HG03521 (cell line): ENCODE measurements around the gene DOHH.

ENCODE experiments used
- ATAC-seq: cut with Tn5 transposase; IDR thresholded peaks from one replicate; pipeline ENCODE4 v1.9.1; 2021; ENCODE audit warnings: mild to moderate bottlenecking, moderate library complexity; ENCODE audit not compliant: unreplicated experiment

The DOHH gene

DNA sequence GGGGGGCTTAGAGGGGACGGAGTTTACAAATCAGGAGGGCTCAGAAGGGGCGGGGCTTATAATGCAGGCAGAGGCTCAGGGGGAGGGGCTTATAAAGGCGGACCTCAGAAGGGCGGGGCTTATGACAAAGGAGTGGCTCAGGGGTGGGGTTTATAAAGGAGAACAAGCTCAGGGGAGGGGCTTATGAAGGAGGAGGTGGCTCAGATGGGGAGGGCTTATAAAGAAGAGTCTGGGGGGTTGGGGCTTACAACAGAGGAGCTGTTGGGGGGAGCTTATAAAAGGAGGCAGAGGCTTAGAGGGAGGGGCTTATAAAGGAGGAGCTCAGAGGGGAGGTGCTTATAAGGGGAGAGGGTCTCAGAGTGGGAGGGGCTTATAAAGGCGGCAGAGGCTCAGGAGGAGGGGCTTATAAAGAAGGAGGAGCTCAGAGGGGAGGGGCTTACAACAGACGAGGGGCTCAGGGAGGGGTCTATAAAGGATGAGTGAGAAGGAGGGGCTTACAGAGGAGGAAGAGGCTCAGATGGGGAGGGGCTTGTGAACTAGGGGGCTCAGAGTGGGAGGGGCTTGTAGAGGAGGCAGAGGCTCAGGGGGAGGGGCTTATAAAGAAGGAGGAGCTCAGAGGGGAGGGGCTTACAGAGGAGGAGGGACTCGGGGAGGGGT, 21.2 kb downstream of the DOHH start:
- no peak for ATAC-seq

DNA sequence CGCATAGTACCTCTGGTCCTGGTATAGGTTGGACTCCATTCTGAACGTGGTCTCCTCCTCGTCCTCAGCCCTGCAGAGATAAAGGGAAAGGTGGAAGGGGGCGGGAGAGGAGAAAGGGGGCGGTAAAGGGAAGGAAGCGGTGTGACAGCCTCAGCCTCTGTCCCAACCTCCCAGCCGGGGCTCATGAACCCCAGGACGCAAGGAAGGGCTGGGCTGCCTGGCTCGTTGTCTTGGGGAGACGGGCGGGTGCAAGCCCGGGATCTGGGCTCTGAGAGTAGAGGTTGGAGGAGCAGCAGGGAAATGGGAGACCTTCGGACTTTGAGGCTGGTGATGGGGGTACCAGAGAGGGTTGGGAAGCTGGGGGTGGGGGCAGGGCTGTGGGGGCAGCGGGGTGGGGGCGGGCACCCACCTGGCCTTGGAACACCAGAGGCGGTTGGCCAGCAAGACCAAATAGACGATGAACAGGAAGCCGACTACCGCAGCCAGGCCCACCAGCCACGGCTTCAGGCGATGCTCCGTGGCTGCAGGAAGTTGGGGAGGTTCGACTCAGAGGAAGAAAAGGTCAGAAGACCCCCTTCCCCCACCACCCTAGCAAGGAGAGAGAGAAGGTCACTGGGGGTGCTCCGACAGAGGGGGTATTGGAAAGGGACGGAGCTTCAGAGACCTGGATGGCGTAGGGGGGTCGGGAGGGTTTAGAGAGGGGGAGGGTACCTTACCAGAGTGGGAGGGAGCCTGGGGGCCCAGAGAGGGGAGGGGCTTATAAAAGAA, 21.9 kb downstream of the DOHH start:
- no peak for ATAC-seq

DNA sequence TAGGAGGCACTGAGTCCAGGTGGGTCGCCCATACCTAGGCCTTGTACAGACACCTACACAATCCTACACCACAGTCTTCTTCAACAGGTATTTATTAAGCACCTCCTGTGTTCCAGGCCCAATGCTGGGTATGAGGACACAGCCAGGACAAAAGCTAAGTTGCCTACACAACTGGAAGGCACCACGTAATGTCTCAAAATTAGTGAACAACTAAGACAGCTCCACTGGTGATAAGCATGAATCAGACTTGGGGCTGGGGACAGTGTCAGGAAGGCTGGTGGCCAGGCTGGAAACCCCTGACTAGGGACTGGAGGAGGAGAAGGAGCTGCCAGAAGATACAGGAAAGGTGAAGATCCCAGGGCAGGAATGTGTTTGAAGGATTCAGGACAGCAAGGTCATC, 22.5 kb downstream of the DOHH start:
- ATAC-seq = no peak

DNA sequence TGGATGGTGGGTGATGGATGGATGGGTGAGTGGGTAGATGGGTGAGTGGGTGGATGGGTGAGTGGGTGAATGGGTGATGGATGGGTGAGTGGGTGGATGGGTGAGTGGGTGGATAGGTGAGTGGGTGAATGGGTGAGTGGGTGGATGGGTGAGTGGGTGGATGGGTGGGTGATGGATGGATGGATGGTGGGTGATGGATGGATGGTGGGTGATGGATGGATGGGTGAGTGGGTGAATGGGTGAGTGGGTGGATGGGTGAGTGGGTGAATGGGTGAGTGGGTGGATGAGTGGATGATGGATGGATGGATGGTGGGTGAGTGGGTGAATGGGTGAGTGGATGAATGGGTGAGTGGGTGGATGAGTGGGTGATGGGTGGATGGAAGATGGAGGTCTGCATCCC, 23.0 kb downstream of the DOHH start:
- no peak for ATAC-seq

DNA sequence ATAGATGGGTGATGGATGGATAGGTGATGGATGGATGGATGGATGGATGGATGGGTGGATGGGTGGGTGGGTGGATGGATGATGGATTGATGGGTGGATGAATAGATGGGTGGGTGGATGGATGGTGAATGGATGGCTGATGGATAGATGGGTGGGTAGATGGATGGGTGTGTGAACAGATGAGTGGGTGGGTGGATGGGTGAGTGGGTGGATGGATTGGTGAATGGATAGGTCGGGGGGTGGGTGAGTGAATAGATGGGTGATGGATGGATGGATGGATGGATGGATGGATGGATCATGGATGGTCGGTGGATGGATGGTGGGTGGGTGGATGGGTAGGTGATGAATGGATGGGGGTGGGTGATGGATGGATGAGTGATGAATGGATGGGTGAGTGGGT, 23.6 kb downstream of the DOHH start:
- ATAC-seq = no peak

DNA sequence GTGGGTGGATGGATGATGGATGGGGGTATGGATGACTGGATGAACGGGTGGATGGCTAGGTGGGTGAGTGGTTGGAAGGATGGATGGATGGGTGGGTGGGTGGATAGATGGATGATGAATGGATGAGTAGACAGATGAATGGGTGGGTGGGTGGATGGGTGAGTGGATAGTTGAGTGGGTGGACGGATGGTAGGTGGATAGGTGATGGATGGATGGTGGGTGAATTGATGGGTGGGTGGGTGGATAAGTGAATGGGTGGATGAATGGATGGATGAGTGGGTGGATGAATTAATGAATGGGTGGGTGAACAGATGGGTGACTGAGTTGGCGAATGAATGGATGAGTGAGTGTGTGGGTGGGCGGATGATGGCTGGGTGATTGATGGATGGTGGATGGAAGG, 25.0 kb downstream of the DOHH start:
- ATAC-seq = no peak

DNA sequence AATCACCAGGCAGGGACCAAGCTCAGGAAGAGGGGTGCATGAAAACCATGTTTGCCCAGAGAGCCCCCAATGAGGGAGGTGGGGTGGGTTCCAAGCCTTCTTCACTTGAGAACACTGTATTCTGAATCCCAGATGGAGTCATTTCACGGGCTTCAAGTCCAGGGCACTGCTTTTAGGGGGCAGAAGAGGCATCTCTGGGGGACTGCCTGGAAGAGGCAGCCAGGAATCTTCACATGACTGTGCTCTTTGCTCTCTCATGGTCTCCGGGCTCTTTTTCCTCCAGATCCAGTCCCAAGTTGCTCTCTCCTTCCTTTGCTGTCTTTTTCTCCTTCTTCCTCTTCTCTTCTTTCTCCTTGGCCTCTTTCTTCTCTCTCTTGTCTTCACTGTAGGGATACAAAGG, 25.9 kb downstream of the DOHH start:
- ATAC-seq = no peak

DNA sequence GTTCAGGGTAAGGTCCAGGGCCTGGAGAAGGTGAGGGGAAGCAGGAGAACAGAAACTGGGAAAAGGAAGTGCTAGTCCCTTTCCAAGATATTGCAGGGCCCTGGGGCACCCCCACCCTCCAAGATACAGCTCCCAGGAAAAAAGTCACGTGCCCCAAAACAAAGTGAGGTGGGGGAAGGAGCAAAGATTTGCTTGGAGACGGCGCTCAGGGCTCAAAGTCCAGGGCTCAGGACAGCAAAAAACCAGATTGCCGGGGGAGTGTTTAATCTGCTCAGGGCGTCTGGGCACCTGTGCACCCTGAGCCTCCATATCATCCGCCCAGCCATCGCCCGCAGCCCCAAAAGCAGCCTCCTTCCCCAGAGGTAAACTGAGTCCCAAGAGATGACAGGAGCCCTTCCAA, 26.5 kb downstream of the DOHH start:
- ATAC-seq = no peak

DNA sequence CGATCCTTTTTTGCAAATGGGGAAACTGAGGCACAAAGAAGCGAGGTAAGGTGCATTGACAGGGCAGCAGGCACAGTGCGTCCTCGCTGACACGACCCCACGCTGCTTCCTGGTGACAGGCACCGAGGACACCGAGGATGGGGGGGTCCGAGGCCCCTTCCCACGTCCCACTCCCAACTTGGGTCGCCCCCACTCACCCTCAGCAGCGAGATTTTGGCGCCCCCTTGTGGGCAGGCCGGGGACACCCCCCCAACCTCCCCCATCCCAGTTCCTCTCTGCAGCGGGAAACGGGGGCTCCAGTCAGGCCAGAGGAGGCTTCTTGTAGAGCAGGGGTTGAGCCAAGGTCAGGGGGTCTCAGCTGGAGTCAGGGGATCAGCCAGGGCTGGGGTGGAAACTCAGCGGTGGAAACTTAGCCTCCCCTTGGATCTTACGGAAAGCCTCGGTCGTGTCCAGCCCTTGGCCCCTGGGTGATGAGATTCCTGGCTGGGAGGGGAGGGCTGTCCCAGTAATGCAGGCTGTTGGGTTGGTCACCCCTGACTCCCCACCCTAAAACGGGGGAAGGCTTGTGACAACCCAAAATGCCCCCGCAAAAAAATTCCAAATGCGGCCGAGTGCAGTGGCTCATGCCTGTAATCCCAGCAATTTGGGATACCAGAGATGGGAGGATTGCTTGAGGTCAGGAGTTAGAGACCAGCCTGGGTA, 28.4 kb downstream of the DOHH start:
- ATAC-seq = no peak

DNA sequence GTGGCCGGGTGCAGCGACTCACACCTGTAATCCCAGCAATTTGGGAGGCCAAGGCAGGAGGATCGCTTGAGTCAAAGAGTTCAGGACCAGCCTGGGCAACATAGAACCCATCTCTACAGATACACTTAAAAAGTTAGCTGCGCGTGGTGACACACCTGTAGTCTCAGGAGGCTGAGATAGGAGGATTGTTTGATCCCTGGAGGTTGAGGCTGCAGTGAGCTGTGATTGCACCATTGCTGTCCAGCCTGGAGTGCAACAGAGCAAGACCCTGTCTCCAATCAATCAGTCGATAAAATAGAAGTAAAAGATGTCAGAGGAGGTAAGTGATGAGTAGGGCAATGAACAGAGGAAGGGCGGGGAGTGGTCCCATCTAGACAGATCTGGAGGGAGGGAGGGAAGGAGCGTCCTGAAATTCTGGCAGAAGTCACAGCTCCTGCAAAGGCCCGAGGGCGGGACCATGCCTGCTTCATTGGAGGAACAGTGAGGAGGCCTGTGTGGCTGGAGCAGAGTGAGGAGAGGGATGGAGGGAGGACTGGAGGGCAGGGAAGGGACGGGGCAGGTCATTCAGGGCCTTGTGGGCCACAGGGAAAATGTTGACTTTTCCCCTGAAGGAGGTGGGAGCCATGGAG, 29.9 kb downstream of the DOHH start:
- ATAC-seq = no peak

DNA sequence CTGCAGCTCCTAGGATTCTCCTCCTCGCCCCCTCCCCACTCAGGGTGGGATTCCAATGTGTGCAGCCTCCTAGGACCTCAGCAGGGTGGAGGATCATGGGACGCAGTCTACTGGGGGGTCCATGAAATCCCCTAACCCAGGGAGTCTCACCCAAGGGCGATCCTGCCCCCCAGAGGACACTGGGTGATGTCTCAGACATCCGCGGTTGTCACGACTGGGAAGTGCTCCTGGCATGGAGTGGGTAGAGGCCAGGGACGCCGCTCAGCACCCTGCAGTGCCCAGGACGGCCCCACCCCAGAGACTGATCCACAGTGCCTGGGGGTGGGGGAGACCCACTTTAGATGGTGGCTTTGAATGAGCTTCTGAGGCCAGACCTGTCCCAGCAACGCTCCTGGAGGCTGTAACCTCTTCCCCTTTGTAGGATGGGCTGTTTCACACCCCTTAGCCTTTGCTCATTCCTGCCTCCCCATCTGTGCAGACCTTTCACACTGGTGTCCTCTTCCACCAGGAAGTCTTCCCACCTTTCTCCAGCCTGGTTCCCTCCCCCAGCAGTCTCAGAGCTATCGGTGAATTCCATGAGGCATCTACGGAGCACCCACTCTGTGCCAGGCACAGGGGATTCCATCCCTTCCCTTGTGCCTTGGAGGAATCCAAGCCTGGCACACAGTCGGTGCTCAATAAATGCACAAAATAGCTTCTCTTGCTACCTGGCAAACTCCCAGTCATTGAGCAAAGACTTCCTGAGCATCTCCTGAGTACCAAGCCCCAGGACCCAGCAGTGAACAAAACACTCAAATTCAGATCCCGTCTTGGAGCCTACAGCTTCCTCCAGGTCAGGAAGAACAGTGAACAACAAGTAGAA, 30.6 kb downstream of the DOHH start:
- no peak for ATAC-seq

DNA sequence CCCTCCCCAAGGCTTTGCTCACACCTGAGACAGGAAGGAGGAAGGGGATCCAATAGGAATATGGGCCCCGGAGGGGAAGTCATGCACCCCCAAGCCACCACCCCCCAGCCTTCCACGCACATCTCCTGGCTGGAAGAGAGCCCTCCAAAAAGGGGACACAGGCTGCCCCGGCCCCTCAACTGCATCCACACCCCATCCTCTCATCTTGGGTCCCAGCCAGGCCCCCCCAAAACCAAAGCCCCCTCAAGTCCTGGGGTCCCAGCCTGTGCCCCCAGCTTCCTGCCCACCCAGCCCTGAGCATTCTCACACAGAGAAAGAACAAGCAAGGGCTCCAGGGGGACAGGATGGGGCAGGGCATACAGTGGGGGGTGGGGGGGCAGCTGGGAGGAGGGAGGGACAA, 32.3 kb downstream of the DOHH start:
- no peak for ATAC-seq

DNA sequence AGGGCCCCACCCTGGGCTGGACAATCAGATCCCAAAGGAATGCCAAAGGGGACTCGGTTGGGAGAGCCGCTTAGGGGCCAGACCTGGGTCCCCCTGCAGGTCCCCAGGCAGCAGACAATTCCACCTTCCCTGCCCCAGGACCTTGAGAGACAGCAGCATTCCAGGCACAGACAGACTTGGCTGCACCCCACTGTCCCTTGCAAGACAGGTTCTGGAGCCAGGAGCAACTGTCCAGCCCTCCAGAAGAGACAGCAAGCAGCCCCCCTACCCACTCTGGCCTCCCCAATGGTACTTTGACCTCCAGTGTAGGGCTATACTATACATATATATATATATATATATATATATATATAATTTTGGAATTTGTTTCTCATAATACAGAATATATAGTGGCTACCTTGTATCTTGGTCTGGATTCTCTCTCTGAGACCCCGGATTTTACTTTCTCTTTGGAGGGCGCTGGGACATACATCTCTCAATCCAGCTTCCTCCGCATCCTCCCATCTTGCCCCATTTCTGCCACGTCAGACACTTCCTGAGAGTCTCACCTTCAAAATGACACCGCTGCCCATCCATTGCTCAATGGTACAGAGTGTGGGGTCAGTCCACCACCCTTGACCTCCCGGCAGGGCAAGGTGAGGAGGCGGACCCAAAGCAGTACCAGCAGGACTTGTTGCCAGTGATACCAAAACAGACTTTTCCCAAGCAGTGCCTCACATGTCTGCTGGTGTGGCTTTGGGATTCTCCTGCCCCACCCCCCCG, 32.9 kb downstream of the DOHH start:
- no peak for ATAC-seq

DNA sequence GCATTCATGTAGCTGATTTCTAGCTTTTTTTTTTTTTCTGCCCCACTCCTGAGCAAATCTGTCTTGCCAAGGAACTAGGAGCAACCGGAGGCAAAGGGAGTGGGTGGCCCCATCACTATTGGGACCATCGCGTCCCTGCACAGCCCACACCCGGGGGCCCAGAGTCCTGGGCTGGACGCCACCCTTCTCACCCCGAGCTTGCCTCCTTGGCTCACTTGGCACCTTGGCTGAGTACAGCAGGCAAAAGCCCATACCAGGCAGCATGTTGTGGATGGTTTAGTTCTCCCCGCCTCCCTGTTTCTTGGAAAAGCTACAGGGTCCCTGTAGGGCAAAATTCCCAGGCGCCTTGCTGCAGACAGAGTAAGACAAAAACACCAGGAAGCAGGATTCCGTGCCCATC, 33.8 kb downstream of the DOHH start:
- no peak for ATAC-seq

DNA sequence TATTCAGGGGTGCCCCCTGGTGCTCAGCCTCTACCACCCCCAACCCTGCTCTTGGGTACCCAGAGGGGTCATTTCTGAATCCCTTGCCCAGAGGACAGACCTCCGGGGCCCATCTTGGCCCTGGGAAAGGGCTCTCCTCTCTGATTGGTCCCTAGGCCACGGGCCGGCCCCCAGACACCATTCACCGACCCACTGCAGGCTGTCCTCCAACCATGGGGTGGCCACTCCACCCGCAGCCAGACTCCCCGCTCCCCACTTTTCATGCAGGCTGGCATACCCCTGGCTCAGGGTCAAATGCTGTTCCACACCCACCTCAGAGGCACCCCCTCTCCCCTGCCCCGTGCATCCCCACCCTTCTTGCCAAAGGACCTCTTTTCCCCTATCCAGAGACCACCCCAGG, 34.9 kb downstream of the DOHH start:
- ATAC-seq = no peak

DNA sequence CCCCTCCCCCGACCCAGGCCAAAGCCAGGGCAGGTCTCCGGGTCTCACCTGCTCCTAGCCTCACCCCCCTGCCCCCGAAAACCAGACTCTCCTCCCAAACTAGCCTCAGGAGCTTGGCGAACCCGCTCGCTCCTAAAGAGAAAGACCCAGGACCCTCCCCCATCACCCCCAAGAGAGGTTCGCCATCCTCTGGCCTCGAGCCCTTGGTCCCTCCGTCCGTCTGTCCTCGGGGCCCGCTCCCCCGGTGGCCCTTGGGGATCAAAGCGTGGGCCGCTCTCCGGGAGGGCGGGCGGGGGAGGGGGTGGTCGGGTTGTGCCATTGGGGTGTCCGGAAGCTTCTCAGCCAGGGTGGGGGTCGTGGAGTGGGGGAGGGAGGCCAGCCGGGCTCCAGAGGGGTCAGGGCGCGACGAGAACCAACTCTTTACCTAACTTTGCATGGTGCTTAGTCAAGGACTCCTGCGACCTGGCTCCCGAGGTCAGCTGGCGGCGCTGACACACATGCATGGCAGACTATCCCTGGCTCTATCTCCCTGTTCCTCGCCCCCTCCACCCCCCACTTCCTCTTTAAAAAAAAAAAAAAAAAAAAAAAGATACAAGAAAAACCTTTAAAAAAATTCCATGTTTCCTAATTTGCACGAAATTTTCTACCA, 35.8 kb downstream of the DOHH start:
- ATAC-seq = no peak

DNA sequence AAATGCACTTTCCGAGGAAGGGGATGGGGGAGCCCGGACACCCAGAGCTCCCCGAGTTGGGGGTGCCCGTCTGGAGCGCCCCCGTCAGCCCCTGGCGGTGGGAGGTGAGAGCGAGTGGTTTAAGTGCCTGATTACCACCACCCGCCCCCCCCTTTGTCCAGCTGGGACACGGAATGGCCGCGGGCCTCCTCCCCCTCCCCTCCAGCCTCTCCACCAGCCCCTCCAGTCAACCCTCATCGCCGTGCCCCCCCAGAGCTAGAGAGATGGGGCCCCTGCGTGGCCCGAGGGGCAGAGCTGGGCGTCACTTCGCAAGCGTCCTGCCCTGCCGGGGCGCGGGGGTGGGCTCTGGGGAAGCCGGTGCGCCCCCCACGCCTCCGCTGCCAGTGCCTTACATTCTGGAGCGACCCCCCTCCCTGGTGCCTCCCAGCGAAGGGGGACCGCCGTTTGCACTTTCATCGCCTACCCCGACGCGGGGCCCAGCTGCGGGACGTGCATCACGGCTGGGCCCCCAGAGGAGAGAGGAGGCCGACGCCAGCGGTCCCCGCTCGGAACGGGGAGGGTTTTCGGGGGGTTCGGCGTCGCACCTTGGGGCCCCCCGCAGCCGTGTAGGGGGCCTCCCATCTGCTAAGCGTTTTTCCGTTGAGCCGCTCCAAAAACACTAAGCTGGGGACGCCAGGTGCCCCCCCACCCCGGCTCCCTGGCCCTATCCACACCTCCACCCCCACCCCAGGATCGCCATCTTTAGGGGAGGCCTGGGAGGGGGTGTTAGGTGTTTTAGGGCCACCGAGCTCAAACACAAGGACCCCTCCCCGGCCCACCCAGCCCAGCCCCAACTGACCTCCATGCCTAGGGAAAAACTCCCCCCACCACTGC, 36.5 kb downstream of the DOHH start:
- no peak for ATAC-seq

DNA sequence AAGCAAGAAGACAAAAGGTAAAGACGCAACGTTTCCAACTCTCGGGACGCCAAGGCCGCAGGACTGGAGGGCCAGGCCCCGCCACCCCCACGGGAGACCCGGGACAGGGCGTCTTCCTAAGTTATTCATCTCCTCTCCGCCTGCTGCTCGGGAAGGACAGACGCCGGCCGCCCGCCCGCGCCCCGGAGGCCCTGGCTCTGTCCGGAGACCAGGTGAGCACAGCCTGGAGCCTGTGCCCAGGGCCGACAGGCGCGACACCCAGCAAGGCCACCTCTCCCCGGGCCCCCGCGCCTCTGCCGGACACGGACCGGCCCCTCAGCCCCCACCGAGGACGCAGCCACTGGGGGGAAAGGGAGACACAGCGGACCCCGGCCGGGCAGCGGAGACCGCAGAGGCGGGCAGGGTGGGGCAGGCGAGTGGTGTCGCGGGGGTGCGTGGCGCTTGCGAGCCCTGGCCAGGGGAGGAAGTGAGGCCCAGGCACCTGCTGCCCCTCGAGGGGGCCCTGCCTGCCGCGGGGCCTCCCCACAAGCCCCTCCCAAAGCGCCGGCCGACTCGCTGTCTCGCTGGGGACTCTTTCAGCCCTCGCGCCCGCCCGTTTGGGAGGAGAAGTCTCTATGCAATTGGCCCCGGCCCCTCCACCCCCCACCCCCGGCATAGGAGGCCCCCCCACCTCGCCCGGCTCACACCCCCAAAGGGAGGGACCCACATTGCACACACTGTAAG, 37.3 kb downstream of the DOHH start:
- ATAC-seq = no peak
